GM12873 (cell line): ENCODE results near the gene NCAM1.

Experiments
- CTCF ChIP-seq: IDR thresholded peaks from 2 replicates; pipeline ENCODE4 v1.5.1; 2012; ENCODE audit warnings: low read depth, mild to moderate bottlenecking, moderate library complexity, low read length, control low read depth; ENCODE audit not compliant: insufficient read depth; ENCODE audit errors: missing control alignments

Gene NCAM1

DNA sequence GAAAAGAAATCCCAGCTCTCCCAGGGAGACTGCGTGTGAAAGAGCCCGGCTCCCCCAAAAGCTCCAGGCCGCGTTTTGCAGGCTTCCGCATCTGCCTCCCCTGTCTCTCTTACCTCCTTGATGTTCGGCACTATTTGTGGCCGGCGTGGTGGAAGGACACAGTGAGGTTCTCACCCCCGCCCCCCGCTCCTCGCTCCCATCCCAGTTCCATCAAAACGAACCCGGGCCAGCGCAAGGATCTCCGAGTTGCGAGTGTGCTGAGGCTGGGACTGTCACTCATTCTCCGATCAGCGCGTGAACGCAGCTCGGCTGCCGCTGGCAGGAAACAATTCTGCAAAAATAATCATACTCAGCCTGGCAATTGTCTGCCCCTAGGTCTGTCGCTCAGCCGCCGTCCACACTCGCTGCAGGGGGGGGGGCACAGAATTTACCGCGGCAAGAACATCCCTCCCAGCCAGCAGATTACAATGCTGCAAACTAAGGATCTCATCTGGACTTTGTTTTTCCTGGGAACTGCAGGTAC is at the start of gene NCAM1:
NCAM1 (plus strand) TSS at position 275 of the 523 bp plus-strand sequence.
- no peak for TF ChIP-seq CTCF

GRCh38 chr11:112922606-112923005 is 38.6 kb upstream of the NCAM1 start:
- no peak for TF ChIP-seq CTCF

- no peak for TF ChIP-seq CTCF
Observed at GRCh38 chr11:112925516-112926310, 35.5 kb upstream of the NCAM1 start.

DNA sequence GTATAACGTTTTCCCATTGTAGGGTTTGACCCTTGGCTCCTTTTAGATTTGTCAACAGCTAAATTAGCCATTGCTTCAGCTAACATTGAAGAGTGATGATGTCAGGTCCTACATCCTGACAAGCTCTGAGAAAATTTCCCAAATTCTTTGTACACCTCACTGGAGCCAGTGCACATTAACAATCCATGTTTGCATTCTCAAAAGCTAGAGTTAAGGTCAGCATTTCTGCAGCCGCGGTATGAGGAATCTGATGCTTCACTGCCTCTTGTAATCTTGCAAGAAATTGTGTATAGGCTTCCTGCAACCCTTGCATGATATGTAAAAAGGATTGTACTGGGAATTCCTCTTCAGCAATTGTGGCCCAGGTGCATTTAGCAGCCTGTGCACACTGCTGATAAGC is 33.1 kb upstream of the NCAM1 start:
- no peak for TF ChIP-seq CTCF

- no peak for TF ChIP-seq CTCF
Observed at GRCh38 chr11:112929432-112929831, 31.8 kb upstream of the NCAM1 start.

DNA sequence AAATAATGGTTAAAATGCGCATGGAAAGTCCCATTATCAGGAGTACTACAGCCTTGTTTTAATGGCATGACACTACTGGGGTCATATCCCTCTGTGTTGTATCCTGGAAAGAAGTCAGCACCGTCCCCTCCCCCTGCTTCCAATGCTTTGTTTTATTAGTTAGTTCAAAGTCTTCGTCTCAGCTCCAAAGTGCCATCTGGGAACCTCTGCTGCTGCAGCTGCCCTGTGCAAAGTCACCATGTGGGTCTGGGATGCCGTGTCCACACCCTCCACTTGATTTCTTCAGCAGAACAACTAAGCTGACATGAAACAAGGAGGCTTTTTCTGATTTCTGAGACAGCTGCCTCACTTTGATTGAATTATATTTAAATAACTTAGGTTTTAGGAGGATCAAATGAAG is 29.5 kb upstream of the NCAM1 start:
- no peak for TF ChIP-seq CTCF

- no peak for TF ChIP-seq CTCF
Observed at GRCh38 chr11:112932593-112932992, 28.6 kb upstream of the NCAM1 start.
